ENCODE data around the gene HEBP2.

HEBP2 gene

GRCh38 chr6:138397128-138398122 is 6.6 kb upstream of the HEBP2 start:
- no peak for DNase-seq

- DNase-seq, result no peak
These were observed 3.7 kb upstream of the HEBP2 start for GRCh38 chr6:138400326-138400725.

- no peak for DNase-seq
These were observed 1.8 kb upstream of the HEBP2 start for GRCh38 chr6:138401960-138402837.

GRCh38 chr6:138402838-138403187 is 1.2 kb upstream of the HEBP2 start:
- no peak for DNase-seq

GRCh38 chr6:138403324-138403800 is 661 bp upstream of the HEBP2 start:
- DNase-seq, result no peak

- no peak for DNase-seq
These were observed 779 bp downstream of the HEBP2 start for GRCh38 chr6:138404666-138405337.

- DNase-seq, result no peak
These were observed 1.9 kb downstream of the HEBP2 start for GRCh38 chr6:138405816-138406413.

- DNase-seq, result no peak
These were observed 2.4 kb downstream of the HEBP2 start for GRCh38 chr6:138406443-138406842.

GRCh38 chr6:138410048-138410735 is 6.2 kb downstream of the HEBP2 start:
- no peak for DNase-seq

GRCh38 chr6:138410972-138411880 is 7.2 kb downstream of the HEBP2 start:
- no peak for DNase-seq

- DNase-seq, result no peak
These were observed 11.1 kb downstream of the HEBP2 start for GRCh38 chr6:138415125-138415524.

GRCh38 chr6:138416206-138416605 is 12.2 kb downstream of the HEBP2 start:
- DNase-seq, result no peak

- DNase-seq, result no peak
These were observed 13.6 kb downstream of the HEBP2 start for GRCh38 chr6:138417493-138418117.

GRCh38 chr6:138418118-138418742 is 14.2 kb downstream of the HEBP2 start:
- no peak for DNase-seq

GRCh38 chr6:138419766-138420165 is 15.7 kb downstream of the HEBP2 start:
- no peak for DNase-seq

GRCh38 chr6:138420356-138420755 is 16.3 kb downstream of the HEBP2 start:
- DNase-seq, result no peak

- no peak for DNase-seq
These were observed 17.1 kb downstream of the HEBP2 start for GRCh38 chr6:138421089-138421488.

- no peak for DNase-seq
These were observed 17.6 kb downstream of the HEBP2 start for GRCh38 chr6:138421608-138422007.

- no peak for DNase-seq
These were observed 18.8 kb downstream of the HEBP2 start for GRCh38 chr6:138422861-138423260.

All from cerebellar nuclear complex (tissue), 1 donor.